OCI-M2 (cell line): ENCODE results near the gene IFT27.

Source experiments
- DNase-seq: peaks from one replicate; lab custom pipeline; 2025; ENCODE audit not compliant: unreplicated experiment; lab: John Stamatoyannopoulos, UW

Gene IFT27

GRCh38 chr22:36797374-36797773 lies 21.5 kb upstream of the IFT27 start:
- DNase-seq = no peak

- no peak for DNase-seq
These were observed 20.7 kb upstream of the IFT27 start for GRCh38 chr22:36796552-36797175.

GRCh38 chr22:36795633-36796032 lies 19.7 kb upstream of the IFT27 start:
- no peak for DNase-seq

- DNase-seq = no peak
These were observed 14.7 kb upstream of the IFT27 start for GRCh38 chr22:36790648-36791047.

- DNase-seq = no peak
These were observed 11.5 kb upstream of the IFT27 start for GRCh38 chr22:36787204-36787988.

DNA sequence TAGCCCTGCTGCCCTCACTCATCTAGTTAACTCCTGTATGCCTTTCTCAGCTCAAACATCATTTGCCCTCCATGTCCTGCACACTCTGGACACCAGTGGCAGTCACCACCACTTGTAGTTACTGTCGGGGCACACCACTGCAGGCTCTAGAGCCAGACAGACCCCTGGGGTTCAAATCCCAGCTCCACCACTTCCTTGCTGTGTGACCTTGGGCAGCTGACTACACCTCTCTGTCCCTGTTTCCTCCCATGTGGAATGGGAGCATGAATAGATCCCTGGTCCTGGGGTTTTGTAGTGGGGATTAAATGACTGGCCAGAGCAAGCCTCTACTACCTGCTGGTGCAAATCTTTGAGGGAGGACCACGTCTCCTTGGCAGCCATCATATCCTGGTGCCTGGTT lies 7.8 kb upstream of the IFT27 start:
- DNase-seq = no peak

- peak; percentile 14 for DNase-seq
These were observed 6.0 kb upstream of the IFT27 start for GRCh38 chr22:36781656-36782627.

DNA sequence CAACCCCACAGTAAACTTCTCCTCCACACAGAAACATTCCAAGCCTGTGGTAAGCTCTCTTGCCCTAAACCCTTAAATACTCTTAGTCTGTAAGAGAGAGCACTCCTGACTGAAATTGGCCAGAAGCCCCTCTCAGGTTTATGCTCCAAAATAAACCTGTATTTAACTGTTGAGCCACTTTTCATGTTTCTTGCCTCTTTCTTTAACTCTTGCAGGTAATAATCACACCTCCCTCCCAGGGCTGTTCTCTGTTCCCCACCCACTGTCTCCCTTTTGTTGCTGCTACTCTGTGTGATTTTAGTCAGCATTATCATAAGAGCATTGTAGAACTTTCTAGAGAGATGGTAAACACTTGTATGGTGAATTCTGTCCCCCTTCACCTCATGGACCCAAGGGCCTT lies 2.1 kb upstream of the IFT27 start:
- no peak for DNase-seq

- no peak for DNase-seq
These were observed 803 bp upstream of the IFT27 start for GRCh38 chr22:36776722-36777121.

GRCh38 chr22:36775586-36775963 lies 344 bp downstream of the IFT27 start:
- DNase-seq = no peak

DNA sequence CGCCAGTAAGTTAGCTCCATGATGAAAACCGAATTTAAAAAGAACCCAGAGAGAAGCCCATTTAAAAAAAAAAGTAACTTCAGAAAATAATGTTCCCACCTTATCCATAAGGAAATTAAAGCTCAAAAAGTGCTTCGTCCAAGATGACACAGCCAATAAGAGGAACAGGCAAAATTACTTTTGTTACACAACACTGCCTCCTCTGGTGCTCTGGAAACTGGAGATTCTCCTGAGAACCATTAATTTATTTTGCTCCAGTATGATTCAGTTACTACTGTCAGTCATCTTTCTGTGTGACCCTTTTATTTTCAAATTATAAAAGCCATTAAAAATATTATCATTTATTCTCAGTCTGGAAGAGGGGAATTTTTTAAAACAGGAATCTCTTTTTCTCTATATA lies 2.0 kb downstream of the IFT27 start:
- peak; percentile 1 for DNase-seq

DNA sequence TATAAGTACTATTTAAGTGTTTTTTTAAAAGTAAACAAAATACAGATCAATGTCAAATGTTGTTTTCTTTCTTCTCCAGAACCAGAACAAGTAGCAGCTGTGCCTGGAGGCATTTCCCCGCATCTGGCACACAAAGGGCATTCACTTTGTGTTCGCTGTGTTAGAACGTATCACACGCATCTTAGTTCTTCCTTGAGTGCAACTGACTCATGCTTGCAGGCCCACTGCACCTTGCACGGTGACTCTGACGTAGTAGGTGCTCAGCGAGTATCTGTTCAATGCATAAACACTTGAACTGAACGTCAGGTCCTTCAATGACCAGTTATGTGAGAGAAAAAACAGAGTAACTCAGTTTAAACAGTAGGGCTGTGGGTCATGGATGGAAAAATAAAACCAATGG lies 3.5 kb downstream of the IFT27 start:
- no peak for DNase-seq

DNA sequence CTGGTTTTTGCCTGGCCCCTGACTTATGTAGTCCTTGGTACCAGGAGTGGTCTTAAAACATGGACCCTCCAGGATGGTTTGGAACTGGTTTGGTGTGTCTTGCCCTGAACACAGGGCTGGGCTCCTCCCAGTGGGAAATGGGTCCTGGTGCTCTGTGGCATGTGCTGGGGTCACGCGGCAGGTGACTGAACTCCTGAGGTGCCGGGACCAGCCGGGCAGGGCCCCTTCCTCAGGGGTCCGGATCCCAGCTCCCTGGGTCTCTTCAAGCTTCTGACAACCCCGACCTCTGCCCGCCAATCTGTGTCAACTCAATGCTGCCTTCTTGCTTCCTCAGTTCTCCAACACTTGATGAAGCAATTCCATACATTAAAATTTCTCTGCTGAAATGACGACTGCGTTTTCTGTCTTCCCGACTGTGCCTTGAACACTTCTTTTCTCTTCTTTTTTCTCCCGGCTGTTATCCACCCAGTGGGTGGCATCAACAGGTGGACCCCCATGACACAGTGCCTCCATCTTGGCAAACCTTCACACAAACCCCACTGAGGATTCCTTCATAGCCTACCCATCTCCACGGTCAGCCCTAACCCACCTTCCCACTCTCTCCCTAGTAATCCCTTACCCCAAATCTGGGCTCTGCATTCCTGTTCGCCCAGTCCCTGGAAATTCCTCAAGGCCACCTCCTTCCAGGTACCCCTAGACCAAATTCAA lies 4.4 kb downstream of the IFT27 start:
- no peak for DNase-seq

GRCh38 chr22:36770513-36771231 lies 5.2 kb downstream of the IFT27 start:
- no peak for DNase-seq

- no peak for DNase-seq
These were observed 6.1 kb downstream of the IFT27 start for GRCh38 chr22:36769541-36770512.

DNA sequence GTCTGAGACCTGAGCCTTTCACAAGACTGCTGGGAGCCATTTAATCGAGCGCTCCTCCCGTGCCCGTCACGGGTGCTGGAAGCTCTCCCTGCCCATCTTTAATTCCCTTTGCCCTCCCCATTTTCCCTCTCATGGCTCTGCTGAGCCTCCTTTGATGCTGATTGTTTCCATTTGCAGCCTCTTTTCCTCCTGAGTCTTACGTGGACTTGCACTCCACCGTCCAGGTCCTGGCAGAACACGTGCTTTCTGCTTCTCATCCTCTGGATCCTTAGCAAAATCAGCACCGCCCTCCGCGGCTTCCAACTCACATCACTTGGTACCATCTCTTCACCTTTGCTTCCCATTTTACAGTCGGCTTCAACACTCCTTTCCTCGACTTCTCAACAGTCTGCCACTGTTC lies 7.3 kb downstream of the IFT27 start:
- DNase-seq = no peak

DNA sequence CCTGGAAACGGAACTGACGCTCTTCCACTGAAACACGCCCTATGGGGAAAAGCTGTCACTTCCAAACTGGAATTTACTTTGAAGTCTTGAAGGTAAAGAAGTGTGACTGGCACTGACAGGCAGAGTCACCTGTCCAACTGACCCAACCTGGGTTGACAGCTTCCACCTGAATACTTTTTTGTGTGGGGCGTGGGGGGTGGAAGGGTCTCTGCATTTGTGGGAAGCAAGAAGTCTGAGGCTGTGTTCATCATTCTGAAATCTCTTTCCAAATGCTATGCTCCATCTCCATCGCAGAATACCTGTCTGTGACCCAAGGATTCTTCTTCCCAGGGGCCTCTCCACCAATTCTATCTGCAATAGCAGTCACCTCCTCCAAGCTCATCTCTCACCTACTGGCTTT lies 7.8 kb downstream of the IFT27 start:
- no peak for DNase-seq

DNA sequence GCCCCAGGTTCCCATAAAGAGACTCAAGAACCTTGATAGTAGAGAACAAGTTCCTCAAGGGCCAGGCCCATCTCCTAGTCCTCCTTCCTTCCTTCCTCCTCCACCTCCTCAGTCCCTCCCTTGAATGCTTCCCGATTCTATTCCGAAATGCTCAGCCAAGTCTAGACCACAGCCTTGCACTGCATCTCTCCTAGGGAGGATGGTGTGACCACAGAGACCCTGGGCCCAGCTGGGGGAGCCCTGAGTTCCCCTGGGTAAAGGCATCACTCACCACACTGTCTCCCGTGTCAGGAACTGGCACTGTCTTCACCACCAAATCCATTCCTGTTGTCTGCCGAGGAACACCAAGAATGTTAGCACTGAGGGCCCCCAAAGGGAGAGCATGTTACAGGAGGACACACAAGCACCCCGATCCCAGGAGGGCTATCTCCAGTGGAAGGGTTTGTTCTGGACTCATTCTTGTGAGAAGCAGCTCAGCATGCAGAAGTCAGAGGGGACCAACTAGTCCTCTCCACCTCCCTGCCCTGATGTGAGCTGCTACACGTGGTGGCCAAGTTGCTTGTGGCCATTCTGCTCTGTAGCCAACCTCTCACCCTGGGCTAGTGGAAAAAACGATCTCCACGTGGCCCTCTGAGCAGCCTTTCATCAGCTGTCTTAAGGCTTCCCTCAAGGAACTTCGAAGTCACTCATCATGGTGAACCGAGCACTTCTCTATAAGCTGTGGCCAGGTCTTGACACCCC lies 8.7 kb downstream of the IFT27 start:
- DNase-seq = no peak
